Forelimb muscle (tissue), 1 donor: ENCODE data around the gene PLPPR4. TPM values are rescaled to one million over a fixed set of nuclear protein-coding genes. Genes with fewer than 3 reads are reported as not detected.

Experiments
- DNase-seq: peaks from one replicate; pipeline ENCODE4 v3.0.0-alpha.2; 2013; ENCODE audit warnings: low read depth
- polyA plus RNA-seq: library from polyadenylated mRNA; unstranded; fragments of 120-200 nt; gene quantifications from one replicate; pipeline ENCODE4 v1.2.1, GENCODE V29; 2013; ENCODE audit not compliant: insufficient read length

PLPPR4 gene
- polyA plus RNA-seq, 1 donor = 6.9 TPM

DNA sequence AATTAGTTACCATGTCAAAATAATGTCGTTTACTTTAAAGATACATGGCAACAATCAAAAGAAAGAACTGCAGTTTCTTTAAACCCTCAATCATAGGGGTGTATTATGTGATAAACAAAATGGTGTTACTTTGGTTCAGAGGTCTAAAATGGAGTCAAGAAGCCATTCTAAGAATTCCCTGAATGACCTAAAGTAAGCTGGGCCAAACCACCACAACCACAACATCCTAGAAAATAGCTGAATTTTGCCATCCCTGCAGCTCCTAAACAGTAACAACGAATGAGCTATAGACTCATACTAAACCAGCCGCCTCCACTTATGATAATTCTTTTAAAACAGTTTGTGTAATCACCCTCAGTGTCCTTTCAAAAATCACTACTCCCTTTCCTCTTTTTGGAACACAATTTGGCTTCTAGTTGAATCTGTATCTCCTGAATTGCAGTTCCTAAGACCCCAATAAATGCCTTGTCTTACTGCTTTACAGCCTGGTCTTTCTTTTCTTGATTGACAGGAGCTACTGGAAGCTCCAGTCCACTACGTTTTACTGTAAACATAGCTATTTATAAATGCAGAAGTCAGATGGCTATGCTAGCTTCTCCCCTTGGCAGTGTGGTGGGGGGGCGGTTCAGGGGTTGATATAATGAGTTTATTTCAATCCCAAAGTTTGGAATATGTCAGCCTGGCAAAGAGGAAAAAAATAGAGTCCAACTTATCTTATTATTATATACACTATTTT is 84.3 kb downstream of the PLPPR4 start:
- no peak for DNase-seq

DNA sequence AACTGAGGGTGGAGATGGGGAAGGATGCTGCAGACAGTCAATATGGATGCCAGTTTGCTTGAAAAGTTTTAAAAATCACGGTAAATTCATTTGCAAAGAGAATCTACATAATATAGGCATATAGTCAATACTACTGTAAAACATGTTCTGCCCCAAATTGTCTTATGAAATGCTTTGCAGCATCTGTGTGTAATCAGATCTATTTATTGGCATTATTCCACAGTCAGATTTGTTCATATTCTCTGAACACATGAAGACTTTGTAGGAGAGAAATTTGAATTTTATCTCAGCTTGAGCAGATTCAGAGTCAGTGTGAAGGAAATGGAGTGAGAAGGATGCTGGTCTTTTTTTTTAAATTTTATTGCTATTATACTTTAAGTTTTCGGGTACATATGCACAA is 88.5 kb downstream of the PLPPR4 start:
- peak; percentile 34 for DNase-seq

DNA sequence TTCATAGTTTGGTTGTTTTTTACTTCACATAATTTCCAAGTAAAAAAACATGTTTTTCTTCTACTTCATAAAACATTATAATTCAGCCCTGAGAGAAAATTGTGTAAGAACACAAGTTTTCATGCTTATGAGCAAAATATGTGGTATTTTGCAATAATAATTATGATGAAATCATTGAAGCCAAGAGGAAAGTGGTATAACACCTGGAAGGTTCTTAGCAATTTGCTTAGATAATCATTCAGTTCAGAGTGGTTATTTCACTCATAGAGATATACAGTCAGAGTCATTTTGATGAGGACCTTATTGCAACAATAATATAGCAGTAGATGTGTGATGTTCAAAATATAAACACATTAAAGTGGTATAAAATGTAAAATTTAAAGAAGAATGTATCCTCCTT is 94.5 kb downstream of the PLPPR4 start:
- DNase-seq = no peak
